Measurements from ENCODE around the gene RUNX1. TPM values are rescaled to one million over a fixed set of nuclear protein-coding genes. Genes with fewer than 3 reads are reported as not detected.
A peak's percentile ranks its signal among the peaks of the same experiment; 100 is the strongest.

RUNX1 gene
- polyA plus RNA-seq, 3 donors = 6.2 to 49.7 (median 8.7) TPM

- H3K27ac ChIP-seq (ENCODE audit: low read depth in 1 of 2, low read length in 2 of 2) = peak overlapping the region in 1 of 2 donors; percentile 54
- H4K20me1 ChIP-seq (ENCODE audit: insufficient read depth, low read length) = peaks cover 100% of the 10 kb centered on the region
- peaks cover 27 to 39% of the 10 kb centered on the region in 2 donors for H3K4me1 ChIP-seq (ENCODE audit: control insufficient read depth in 1 of 2, insufficient read depth in 2 of 2, low read length in 2 of 2)
- peaks cover 57% of the 10 kb centered on the region for H3K4me1 Mint-ChIP-seq
- no peak overlapping the region for H3K4me3 ChIP-seq (replicated peaks in 1 of 3; ENCODE audit: low read depth in 2 of 3, low read length in 3 of 3)
- no peak overlapping the region for H2AFZ ChIP-seq (ENCODE audit: insufficient read depth, low read depth, low read length, poor library complexity, severe bottlenecking)
- intact Hi-C loops (cut with micrococcal nuclease) = loop anchor here in 1 of 2 donors (5.0 kb wide), 1 partner anchor 44 kb away; no protein-coding TSS in a partner anchor
- H3K36me3 ChIP-seq (replicated peaks in 1 of 2; ENCODE audit: control insufficient read depth in 1 of 2, insufficient read depth in 2 of 2, low read length in 2 of 2) = peaks cover 6 to 46% of the 10 kb centered on the region in 2 donors
- H3K27me3 ChIP-seq (ENCODE audit: control insufficient read depth in 2 of 2, insufficient read depth in 2 of 2, low read length in 2 of 2) = no peaks in the 10 kb centered on the region
- H3K4me3 Mint-ChIP-seq = no peak overlapping the region
- H3K4me2 ChIP-seq (replicated peaks; ENCODE audit: extremely low read depth, low read length, poor library complexity, severe bottlenecking) = no peak overlapping the region
- no peak overlapping the region for H3K9ac ChIP-seq (ENCODE audit: insufficient read depth, low read length, poor library complexity, severe bottlenecking)
- TF ChIP-seq CTCF (IDR thresholded peaks at IDR 0.05) = no peak
- no peaks in the 10 kb centered on the region for H3K9me3 Mint-ChIP-seq
- peak in 2 of 3 donors; percentile 32 to 77 for DNase-seq
- H3K27ac Mint-ChIP-seq = peak overlapping the region in 6 of 7 donors; percentile 2 to 86 (median 60)
- peaks cover 24 to 41% of the 10 kb centered on the region in 2 donors for H3K36me3 Mint-ChIP-seq
- H3K79me2 ChIP-seq (ENCODE audit: insufficient read depth, low read length) = peaks cover 99% of the 10 kb centered on the region
- H3K9me3 ChIP-seq (replicated peaks in 1 of 2; ENCODE audit: control insufficient read depth in 1 of 2, insufficient read depth in 1 of 2, low read length in 2 of 2) = no peaks in the 10 kb centered on the region
- peaks cover 0 to 5% (median 0%) of the 10 kb centered on the region in 3 donors for H3K27me3 Mint-ChIP-seq (ENCODE audit: low read depth in 3 of 3)
Measured at GRCh38 chr21:34983680-34984086, 65.4 kb downstream of the RUNX1 start.

- Histone ChIP-seq H3K4me1 (ENCODE audit: control insufficient read depth in 1 of 2, insufficient read depth in 2 of 2, low read length in 2 of 2) (peaks cover 23 to 26% of the 10 kb centered on the region in 2 donors), H3K4me3 (replicated peaks in 1 of 3; ENCODE audit: low read depth in 2 of 3, low read length in 3 of 3) (no peak overlapping the region), H3K9ac (ENCODE audit: insufficient read depth, low read length, poor library complexity, severe bottlenecking) (no peak overlapping the region), H3K27me3 (ENCODE audit: control insufficient read depth in 2 of 2, insufficient read depth in 2 of 2, low read length in 2 of 2) (no peaks in the 10 kb centered on the region), H2AFZ (ENCODE audit: insufficient read depth, low read depth, low read length, poor library complexity, severe bottlenecking) (no peak overlapping the region), H3K4me2 (replicated peaks; ENCODE audit: extremely low read depth, low read length, poor library complexity, severe bottlenecking) (no peak overlapping the region), H4K20me1 (ENCODE audit: insufficient read depth, low read length) (peaks cover 98% of the 10 kb centered on the region), H3K27ac (ENCODE audit: low read depth in 1 of 2, low read length in 2 of 2) (no peak overlapping the region), H3K9me3 (replicated peaks in 1 of 2; ENCODE audit: control insufficient read depth in 1 of 2, insufficient read depth in 1 of 2, low read length in 2 of 2) (no peaks in the 10 kb centered on the region), H3K79me2 (ENCODE audit: insufficient read depth, low read length) (peaks cover 99% of the 10 kb centered on the region), H3K36me3 (replicated peaks in 1 of 2; ENCODE audit: control insufficient read depth in 1 of 2, insufficient read depth in 2 of 2, low read length in 2 of 2) (peaks cover 8 to 44% of the 10 kb centered on the region in 2 donors)
- Mint-ChIP-seq H3K4me3 (no peak overlapping the region), H3K27ac (peak overlapping the region in 2 of 7 donors; percentile 33 to 35), H3K9me3 (no peaks in the 10 kb centered on the region), H3K27me3 (ENCODE audit: low read depth in 3 of 3) (peaks cover 0 to 5% (median 0%) of the 10 kb centered on the region in 3 donors), H3K36me3 (peaks cover 23 to 39% of the 10 kb centered on the region in 2 donors), H3K4me1 (peaks cover 38% of the 10 kb centered on the region)
- 97% methylated on average over 5 of the region's 7 CpGs for WGBS (ENCODE audit: insufficient coverage)
- intact Hi-C loops (cut with micrococcal nuclease) = loop anchor here in 1 of 2 donors (5.0 kb wide), 1 partner anchor 46 kb away; no protein-coding TSS in a partner anchor
- no peak for TF ChIP-seq CTCF (IDR thresholded peaks at IDR 0.05)
- no peak for DNase-seq
Measured at GRCh38 chr21:34981791-34982190, 67.3 kb downstream of the RUNX1 start.
